ENCODE results near the gene LRPAP1.

DNA sequence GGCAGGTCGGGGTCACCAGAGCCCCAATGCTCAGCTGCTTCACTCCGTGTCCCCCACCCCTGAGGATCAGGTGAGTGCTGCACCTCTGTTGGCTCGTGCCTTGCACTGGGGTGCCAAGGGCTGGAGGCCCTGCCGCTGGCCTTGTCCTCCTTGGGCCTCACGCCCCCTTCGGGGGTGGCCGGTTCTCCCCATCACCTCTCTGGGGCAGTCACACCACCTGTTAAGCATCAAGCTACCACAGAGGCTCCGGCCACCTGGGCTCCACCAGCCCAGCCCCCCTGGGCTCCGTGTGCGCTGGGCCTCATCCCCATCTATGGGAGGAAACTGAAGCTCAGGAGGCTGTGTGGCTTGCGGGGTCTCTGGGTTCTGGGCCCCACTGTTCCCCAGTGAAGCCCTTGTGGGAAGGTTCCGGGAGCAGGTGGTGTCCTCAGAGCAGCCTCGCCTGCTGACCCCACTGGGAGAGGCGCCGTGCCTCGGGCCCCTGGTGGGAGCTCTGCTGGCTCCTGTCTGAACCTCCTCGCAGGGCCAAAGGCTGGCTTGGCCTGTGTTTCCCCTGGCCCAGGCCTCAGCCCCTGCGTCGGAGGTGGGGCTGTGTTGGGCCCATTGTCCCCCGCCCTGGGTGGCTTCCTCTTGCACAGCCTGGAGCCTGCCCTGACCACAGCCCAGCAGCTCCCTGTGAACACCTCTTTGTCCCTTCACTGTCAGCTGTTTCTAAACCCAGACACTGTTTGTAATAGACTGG is 38.3 kb downstream of the LRPAP1 start:
- TF ChIP-seq, protein P1, sequence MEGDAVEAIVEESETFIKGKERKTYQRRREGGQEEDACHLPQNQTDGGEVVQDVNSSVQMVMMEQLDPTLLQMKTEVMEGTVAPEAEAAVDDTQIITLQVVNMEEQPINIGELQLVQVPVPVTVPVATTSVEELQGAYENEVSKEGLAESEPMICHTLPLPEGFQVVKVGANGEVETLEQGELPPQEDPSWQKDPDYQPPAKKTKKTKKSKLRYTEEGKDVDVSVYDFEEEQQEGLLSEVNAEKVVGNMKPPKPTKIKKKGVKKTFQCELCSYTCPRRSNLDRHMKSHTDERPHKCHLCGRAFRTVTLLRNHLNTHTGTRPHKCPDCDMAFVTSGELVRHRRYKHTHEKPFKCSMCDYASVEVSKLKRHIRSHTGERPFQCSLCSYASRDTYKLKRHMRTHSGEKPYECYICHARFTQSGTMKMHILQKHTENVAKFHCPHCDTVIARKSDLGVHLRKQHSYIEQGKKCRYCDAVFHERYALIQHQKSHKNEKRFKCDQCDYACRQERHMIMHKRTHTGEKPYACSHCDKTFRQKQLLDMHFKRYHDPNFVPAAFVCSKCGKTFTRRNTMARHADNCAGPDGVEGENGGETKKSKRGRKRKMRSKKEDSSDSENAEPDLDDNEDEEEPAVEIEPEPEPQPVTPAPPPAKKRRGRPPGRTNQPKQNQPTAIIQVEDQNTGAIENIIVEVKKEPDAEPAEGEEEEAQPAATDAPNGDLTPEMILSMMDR (IDR thresholded peaks at IDR 0.05), result no peak
- TF ChIP-seq POLR2A (IDR thresholded peaks at IDR 0.05), result no peak

Data from uterus (tissue), 2 donors.